ENCODE results near the gene NSA2.

DNA sequence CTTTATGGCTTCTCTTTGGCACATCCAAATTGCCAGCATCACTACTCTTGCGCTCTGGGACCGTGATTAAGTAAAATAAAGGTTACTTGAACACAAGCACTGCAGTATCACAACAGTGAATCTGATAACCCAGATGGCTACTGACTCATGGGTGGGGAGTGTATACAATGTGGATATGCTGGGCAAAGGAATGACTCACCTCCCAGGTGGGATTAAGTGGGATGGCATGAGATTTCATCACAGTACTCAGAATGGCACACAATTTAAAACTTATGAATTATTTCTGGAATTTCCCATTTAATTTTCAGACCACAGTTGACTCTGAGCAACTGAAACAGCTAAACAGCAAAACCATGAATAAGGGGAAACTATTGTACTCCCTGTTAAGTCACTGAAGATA lies 4.5 kb upstream of the NSA2 start:
- TF ChIP-seq YY1 (IDR thresholded peaks at IDR 0.05; ENCODE audit: extremely low read depth, insufficient replicate concordance, low read depth, low read length) (no peak), POLR2A (IDR thresholded peaks at IDR 0.05; ENCODE audit: borderline replicate concordance, extremely low read depth, insufficient read depth, insufficient read length) (no peak)

Measured in HCT116 (cell line).